ENCODE data around the gene ABHD2.
"Not testable (repeated sequence)": the region's sequence is repeated elsewhere in the genome, so short reads cannot be mapped to it uniquely, and the experiment has no call there.

Gene ABHD2

DNA sequence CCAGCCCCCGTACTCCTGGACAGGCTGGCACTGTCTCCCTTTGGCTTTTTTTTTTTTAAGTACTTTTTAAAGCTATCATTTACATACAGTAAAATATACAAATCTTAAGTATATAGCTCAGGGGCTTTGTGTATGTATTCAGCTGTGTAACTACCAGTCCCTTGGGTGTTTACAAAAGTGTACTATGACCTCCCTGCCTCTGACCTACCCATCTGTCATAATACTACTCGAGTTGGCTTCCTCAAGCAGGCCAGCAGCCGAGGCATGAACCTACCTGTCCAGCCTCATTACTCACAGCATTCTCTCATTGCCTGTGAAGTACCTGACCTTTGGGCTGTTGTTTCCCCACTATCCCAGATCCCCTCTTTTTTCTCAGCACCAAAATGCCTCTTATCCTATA lies 33.2 kb downstream of the ABHD2 start:
- no peak for DNase-seq (ENCODE audit: low read depth)

DNA sequence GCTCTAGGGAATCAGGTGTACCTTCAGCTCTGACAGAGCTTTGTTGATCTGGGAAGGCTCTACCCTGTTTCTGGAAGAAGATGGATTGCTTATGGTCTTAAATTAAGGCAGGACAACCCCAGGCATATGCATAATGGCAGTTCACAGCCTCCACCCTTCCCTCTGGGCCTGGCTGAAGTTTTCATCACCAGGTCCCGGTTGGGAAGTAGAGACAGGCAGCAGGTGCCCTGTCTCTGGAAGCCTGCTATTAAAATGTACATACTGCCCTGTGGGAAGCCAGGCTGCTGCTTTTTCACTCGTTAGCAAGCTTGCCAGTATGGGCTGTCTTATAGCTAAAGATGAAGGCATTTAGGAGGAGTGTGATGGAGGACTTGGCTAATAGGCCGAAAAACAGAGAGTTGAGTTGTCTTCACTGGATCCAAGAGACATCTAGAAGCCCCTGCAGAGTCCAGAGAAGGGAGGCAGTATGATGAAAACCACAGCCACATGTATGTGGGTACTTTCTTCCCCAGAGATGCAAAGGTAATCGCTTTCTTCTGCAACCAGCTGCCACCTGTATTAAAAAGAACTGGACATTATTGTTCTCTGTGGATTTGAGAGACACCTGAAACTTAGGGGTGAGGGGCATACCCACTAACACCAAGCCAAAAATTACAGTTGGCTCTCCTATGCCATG lies 34.4 kb downstream of the ABHD2 start:
- no peak for DNase-seq (ENCODE audit: low read depth)

DNA sequence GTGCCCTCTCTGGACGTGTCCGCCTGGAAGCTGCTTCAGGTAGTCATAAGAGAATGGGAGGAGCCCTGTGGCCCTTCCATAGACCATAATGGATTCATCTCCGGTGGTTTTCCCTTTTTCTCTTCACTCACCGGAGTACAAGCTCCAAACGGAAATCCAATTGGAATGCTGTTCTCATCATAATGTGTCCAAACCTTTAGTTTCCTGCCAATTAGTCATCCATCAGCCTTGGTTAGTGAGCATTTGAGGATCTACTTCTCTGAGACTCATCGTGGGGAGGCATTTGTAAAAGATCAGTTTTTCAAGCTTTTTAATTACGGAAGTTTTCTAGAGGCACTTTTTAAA lies 34.9 kb downstream of the ABHD2 start:
- no peak for DNase-seq (ENCODE audit: low read depth)

DNA sequence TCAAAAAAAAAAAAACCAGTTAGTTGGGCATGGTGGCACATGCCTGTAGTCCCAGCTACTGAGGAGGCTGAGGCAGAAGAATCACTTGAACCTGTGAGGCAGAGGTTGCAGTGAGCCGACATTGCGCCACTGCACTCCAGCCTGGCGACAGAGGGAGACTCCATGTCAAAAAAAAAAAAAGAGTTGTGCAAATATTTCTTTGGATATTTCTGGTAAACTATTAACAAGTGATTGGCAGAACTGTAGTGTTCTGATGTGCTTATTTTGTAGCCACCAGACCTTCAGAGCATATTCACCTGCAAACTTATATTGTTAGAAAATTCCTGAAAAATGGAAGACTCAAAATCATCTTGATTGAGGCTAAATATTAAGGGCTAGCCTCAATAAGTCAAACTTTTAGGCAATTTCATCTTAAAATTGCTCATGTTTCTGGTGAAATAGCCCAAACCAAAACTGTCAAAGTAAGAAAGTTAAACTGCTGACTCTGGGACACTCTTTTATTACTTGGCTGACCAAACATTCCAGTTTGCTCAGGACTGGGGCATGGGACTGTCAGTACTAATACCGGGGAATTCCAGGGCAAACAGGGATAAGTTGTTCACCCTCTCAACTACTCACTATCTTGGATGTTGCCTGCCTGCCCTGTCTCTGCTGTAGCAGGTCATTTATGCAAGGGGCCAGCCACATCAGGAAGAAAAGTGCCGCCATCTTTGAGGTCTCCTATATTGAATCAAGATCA lies 37.0 kb downstream of the ABHD2 start:
- DNase-seq (ENCODE audit: low read depth), result no peak

DNA sequence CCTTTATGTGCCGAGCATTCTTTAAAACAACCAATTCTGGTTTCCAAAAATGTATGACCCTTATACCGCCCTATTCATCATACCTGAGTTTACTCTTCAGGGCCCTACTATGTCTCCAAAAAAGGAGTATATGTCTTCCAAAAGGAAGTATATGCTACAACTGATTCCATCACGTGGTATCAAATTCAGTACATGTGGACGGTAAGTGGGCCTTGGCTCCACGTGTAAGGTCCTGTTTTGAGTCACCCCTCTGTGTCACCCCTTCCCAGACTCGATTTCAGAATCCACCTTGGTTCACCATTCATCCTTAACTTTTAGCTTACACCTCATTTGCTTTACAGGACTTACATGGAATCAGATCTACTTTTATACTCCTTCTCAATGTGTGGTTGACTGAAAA lies 37.8 kb downstream of the ABHD2 start:
- no peak for DNase-seq (ENCODE audit: low read depth)

DNA sequence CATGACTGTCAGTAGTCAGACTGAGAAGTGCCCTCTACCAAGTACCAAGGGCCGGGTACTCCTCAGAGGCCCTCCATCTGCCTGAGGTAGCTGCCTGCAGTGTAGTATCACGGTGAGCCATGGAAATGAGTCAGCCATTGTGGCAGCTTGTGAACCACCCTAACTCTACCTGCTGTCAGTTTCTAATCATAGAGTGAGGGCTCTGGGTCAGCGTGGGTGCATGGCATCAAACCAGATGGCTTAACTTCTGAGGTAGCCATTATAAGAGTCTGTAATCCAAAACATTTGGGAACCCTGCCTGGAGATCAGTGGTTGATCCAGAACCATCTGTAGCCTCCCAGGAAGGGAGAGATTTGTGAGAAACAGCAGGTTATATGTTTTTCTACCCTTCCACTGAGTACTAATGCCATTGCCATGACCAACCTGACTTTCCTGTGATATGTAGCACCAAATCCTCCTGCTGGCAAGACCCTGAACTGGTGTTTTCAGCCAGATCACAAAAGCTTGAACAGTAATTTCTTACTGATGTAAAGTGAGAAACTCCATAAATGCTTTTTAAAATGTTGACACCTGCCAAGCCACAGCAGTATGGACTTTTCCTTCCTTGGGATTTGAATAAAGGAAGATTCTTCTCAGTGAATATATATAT lies 38.9 kb downstream of the ABHD2 start:
- DNase-seq (ENCODE audit: low read depth), result no peak

DNA sequence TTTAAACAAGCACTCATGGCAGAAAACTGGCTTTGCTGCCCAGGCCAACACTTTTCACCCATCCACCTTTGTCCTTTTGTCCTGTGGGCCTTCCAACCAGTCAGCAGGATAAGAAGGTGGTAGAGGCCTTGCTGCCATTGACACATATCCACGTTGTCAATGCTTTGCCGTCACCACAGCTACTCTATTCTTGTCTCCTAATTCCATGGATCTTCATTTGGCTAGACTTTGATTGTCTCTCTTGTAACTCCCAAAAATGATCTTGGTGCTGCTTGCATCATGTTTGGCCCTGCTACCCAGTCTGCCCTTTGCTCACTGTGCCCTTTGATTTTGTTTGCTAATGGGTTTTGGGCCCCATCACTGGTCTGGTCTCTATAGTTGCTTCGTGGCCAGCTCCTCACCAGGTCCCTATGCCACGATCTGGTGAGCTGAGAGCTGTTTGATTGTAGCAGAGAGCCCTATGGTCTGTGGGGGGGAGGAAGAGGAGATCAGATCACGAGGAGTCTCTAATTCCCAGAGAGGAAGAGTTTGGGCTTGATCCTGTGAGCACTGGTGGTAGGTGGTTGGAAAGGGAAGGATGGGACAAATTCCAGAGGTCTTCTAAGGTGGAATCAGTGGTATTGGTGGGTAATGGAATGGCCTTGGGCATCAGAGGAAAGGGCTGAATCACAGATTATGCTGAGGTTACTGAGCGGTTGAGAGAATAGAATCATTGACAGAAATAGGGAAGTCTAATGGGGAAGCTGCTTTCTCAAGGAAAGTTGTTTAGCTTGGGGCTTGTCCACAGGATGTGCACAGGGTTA lies 40.3 kb downstream of the ABHD2 start:
- DNase-seq (ENCODE audit: low read depth), result no peak

DNA sequence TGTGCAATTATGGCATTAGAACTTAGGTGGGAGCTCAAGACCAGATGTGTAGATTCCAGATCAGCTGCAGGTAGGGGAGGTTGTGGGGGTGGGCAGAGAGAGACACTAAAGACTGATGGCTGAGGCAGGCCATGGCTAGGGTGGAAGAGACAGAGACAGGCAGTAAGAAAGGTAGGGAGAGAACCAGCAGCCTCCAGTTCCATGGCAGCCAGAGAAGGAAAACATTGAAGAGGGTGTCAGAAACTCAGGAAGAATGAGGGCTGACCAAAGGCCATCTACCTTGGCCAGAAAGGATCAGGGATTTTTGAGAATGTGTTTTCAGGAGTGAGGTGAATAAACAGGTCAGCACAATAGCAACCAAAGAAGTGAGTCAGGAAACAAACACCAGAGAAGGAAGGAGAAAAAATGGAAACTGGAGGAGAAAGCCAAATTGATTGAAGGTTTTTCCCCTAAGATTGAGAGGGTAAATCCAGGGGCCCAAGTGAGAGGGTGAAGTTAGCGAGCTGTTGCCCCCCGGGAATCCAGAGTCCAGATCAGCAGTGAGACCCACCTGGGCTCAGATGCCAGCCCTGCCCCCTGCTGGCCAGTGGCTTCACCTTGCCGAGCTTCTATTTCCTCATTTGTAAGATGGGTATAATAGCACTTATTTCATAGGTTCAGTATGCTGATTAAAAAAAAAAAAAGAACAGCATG lies 41.0 kb downstream of the ABHD2 start:
- peak; percentile 42 for DNase-seq (ENCODE audit: low read depth)

DNA sequence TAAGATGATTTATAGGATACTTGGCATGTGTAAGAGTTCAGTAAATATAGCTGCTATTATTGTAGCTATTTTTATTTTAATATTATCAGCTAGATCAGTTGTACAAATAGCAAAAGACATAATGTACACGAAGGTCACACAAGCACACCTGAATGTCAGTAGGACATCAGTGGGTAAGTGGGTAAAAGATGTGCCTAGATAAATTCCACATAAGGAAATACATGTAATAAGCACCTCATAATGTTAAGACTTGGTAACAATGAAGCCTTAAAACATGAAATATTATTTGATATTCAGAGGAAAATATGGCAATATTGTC lies 41.5 kb downstream of the ABHD2 start:
- DNase-seq (ENCODE audit: low read depth), result no peak

DNA sequence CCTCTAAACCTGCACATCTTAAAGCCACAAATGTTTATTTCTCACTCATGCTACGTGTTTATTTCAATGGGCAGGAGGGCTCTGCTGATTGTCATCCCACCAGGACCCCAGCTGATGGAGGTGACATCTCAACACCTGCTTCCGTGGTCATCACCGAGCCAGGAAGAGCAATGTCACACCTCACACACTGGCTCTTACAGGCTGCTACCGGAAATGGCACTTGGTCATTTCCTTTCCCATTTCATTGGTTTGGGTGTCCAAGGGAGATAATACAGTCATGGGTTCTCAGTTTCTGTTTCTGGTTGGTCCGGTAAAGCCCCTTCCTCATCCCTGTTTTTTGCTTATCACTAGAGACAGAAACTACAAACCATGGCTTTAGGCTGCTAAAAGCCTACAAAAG lies 41.9 kb downstream of the ABHD2 start:
- no peak for DNase-seq (ENCODE audit: low read depth)

DNA sequence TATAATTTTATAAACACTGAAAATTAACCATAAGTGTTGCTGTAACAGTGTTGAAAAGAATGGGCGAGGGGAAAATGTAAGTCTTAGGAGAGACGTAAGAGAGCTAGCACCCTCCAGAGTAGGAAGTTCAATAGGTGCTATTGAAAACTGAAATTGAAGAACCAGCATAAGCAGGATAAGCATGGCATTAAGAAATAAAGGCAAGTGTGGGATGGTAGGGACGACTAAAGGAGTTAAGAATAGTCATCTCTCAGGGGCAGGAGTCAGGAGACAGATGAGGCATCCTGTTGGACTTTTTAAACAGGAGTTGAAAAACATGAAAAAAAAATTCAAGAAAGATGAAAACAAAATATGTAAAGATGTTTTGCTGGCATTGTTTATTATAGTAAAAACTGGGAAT lies 43.5 kb downstream of the ABHD2 start:
- DNase-seq (ENCODE audit: low read depth), result no peak

DNA sequence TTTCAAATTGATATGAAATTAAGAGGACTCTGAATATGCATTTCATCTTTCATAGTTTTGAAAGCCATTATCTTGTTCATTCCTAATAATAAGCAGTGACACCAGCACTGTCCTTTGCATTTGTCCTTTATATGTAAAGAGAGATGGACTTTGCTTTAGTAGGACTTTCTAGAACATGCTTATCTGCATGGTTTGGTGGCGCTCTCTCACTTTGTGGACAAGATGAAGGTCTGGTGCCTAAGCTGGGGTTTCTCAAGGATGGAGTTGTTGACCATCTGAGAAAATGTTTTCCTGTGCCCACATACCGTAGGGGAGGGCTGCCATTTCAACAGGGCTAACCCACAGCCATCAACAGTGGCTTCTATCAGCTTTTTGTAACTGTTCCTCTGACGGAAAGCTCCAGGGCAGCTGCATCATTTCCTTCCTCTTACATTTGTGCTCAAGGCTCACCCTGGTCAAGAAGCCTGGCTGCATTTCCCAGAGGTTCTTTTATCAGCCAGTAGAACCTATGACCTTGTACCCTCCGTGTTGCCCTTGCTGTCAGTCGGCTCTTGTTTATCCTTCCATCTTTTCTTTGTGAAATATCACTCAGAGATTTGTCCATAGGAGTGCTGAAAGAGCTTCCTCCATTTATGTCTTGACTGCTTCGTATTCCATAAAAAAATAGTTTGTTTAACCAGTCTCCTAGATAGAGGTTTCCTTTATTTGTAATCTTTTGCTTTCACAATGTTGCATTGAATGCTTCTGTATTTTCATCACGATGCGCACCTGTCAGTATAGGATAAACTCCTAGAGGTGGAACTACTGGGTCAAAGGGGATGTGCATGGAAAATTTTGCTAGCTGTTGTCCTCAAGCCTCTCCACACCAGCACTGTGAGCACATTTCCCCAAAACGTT lies 44.6 kb downstream of the ABHD2 start:
- no peak for DNase-seq (ENCODE audit: low read depth)

DNA sequence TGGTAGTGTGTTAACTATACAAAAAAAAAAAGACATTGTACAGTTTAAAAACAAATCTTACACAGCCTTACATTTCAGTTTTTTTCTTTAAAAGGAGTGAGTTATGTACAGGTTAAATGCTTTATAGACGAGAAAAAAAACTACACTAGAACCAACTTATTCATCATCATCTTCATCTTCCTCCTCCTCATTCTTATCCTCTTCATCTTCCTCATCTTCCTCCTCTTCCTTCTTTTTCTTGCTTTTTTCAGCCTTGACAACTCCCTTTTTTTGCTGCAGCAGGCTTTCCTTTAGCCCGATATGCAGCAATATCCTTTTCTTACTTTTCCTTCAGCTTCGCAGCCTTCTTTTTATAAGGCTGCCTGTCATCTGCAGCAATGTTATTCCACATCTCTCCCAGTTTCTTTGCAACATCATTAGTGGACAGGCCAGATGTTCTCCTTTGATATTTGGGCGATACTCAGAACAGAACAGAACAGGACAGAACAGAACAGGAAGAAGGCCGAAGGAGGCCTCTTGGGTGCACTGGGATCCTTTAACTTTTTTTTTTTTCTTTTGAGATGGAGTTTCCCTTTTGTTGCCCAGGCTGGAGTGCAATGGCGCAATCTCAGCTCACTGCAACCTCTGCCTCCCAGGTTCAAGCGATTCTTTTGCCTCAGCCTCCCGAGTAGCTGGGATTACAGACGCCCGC lies 47.3 kb downstream of the ABHD2 start:
- DNase-seq (ENCODE audit: low read depth), result not testable (repeated sequence)

DNA sequence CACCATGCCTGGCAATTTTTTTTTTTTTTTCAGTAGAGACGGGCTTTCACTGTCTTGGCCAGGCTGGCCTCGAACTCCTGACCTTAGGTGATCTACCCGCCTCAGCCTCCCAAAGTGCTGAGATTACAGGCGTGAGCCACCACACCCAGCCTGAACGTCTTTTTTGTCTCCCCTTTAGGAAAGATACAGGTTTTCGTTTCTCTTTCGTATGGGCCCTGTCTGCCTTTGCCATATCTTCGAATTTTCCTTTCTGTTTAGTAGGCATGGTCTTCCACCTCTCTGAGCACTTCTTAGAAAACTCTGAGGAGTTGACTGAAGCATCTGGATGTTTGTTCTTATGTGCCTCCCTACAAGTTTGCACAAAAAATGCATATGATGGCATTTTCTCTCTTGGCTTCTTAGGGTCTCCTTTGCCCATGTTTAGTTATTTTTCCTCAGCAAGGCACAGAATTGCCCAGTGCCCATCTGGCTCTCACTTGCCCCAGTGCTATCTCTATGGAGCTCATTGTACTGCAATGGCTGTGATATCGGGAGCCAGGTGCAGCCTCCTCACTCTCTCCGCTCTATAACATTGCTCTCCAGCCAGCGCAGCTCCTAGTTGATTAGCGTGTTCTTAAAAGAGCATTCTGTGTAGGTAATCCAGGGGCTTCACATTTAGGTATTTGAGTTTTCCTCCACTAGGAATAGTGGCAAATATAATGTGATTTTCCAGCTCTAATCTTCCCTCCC lies 48.0 kb downstream of the ABHD2 start:
- DNase-seq (ENCODE audit: low read depth), result no peak

DNA sequence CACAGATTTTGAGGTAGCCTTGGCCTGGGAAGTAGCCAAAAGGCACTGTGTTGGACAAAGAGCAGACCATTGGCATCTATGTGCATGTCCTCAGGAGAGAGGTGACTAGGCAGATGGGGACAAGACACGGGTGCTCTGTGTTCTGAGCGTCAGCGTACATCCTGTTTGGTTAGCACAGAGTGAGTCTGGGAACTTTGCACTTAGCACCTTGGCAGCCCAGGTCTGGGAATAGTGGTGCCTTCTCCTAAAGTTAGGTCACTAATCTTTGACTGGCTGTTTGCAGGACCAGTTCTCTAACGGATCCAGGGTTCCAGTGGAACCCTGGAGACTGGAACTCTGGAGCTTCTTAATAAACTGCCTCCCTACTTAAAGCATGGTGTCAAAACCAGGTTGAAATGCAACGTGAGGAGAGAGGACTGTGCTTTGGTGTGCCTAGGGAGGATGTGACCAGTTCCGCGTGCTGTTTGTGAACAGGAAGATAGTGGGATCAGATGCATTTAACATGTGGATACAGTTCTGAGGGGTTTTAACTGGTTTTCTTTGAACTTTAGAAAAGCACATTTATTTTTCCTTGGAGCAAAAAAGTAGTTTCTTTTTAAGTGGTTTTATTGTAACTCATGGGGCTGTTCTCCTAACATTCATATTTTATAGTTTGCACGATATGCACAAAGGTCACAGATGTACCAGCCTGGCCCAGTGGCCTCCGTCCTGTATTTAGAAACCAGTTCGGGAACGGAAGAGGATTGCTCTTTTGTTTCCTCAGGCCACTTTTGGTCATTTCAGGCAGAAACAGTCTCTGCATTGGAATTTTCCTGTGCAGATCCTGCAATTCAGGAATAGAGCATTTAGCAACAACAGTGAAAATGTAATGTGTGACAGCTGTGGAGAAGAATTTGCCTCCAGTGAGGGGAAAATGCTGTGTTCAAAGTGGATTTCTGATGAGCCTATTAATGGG lies 48.8 kb downstream of the ABHD2 start:
- DNase-seq (ENCODE audit: low read depth), result no peak

DNA sequence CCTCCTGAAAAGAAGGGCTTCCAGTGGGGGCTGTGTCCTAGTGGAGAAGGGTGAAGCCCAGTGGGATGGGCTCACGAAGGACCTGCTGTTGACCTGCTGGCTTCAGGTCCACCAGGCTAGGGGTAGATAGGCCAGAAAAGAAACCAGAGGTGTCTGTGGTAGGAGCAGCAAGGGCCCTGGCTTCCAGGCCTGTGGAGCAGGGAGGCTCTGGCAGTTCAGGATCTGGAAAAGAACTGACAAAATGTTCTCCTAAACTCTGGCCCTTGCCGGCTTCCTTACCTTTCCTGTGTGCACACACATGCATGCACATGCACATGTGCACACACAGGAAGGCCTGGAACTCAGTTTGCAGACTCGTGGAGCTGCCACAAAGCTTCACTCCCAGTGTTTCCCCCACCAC lies 49.7 kb downstream of the ABHD2 start:
- no peak for DNase-seq (ENCODE audit: low read depth)

DNA sequence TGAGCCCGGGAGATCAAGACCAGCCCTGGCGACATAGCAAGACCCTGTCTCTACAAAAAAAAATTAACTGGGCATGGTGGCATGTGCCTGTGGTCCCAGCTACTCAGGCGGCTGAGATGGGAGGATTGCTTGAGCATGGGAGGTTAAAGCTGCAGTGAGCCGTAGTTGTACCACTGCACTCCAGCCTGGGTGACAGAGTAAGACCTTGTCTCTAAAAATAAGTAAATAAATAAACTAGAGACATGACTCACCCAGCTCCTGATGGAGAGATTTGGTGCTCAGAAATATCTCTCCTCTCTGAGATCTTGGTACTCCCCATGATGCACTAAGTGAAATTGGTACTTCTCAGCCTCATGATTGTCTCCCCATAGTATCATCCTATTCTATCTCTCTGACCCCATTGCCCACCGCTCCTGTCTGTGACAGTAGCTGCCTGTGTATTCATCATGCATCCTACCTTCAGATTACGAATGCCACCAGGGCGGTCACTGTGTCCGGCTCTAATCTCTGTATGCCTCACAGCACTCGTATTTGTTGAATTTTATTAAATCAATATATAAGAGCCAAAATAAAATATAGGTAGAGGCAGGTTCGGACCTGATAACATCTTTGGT lies 50.9 kb downstream of the ABHD2 start:
- DNase-seq (ENCODE audit: low read depth), result no peak

Measured in stimulated activated CD8-positive, alpha-beta memory T cell treated with anti-CD3 and anti-CD28 coated beads, Interleukin-12 subunit alpha, Interleukin-12 subunit beta, amount 100 ng/mL, for 1 hour (primary cell).